Measurements from ENCODE around the gene OR52I1.

Gene OR52I1

GRCh38 chr11:4643076-4643475 lies 49.2 kb downstream of the OR52I1 start:
- in situ Hi-C loops (cut with HindIII; ENCODE audit: low sequenced_read_pairs) = no loop called here
- H3K4me3 ChIP-seq (ENCODE audit: low read depth, low read length) = no peak overlapping the region
- DNase-seq (ENCODE audit: low read depth) = no peak
- TF ChIP-seq CTCF (IDR thresholded peaks at IDR 0.05; ENCODE audit: low read depth, low read length, missing control alignments) = no peak

- no peak for DNase-seq (ENCODE audit: low read depth)
- H3K4me3 ChIP-seq (ENCODE audit: low read depth, low read length) = no peak within 1 kb of the TSS
- in situ Hi-C loops (cut with HindIII; ENCODE audit: low sequenced_read_pairs) = no loop called here
- TF ChIP-seq CTCF (IDR thresholded peaks at IDR 0.05; ENCODE audit: low read depth, low read length, missing control alignments) = no peak
Measured at GRCh38 chr11:4643682-4644081, 49.8 kb downstream of the OR52I1 start, which contains the start of gene OR51E1. Gene OR51E1, plus strand, starts transcription at chr11:4643982. Its CDS starts 8,545 bp downstream, at chr11:4652527.

GRCh38 chr11:4644233-4644632 lies 50.4 kb downstream of the OR52I1 start:
- no peak for DNase-seq (ENCODE audit: low read depth)
- TF ChIP-seq CTCF (IDR thresholded peaks at IDR 0.05; ENCODE audit: low read depth, low read length, missing control alignments) = no peak
- in situ Hi-C loops (cut with HindIII; ENCODE audit: low sequenced_read_pairs) = no loop called here

More at GRCh38 chr11:4644233-4644632, 50.4 kb downstream of the OR52I1 start:
- no peak overlapping the region for H3K4me3 ChIP-seq (ENCODE audit: low read depth, low read length)
